Erythroblast (primary cell): ENCODE measurements around the gene SEC14L6.
"Not testable (repeated sequence)": the region's sequence is repeated elsewhere in the genome, so short reads cannot be mapped to it uniquely, and the experiment has no call there.

Source experiments
- DNase-seq, 2 experiments: peaks; one replicate each; lab custom pipeline; 2025; lab: John Stamatoyannopoulos, UW
- GATA1 ChIP-seq: IDR thresholded peaks from 2 replicates; pipeline ENCODE4 v1.6.1; 2011; ENCODE audit warnings: low read depth, mild to moderate bottlenecking, control low read depth, low read length, moderate library complexity
- POLR2A ChIP-seq: IDR thresholded peaks from 2 replicates; pipeline ENCODE4 v1.6.1; 2011; ENCODE audit warnings: mild to moderate bottlenecking, low read length

The SEC14L6 gene

DNA sequence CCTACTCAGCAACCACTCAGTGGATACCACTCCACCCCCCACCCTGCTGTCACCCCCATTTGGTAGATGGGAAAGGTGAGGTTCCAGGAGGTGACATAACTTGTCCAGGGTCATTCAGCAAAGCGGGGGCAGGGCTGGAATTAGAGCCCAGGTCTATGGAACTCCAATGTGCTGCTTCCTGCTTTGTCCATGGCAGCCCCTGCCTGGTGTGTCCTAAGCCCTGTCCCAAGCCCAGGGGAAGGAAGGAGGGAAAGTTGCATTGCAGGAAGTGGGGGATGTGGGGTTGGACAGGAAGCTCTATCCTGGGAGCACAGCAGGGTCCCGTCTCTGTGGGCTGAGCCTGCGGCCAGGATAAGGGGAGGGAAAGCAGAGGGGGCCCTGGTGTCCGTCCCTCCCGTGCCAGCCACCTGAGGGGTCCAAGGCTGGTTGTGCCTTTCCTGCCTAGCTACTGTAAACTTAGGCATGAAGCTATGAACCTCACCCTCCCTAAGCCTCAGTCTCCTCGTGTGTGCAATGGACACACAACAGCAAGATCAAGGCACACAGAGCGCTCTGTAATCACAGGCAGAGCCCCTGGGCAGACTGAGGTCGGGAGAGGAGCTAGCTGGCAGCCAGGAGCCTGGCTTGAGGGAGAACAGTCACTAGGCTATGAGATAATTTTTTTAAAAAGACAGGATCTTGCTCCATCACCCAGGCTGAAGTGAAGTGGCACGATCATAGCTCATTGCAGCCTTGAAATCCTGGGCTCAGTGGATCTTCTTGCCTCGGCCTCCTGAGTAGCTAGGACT, 15.1 kb upstream of the SEC14L6 start:
- DNase-seq: no peak
- TF ChIP-seq POLR2A (no peak), GATA1 (no peak)

DNA sequence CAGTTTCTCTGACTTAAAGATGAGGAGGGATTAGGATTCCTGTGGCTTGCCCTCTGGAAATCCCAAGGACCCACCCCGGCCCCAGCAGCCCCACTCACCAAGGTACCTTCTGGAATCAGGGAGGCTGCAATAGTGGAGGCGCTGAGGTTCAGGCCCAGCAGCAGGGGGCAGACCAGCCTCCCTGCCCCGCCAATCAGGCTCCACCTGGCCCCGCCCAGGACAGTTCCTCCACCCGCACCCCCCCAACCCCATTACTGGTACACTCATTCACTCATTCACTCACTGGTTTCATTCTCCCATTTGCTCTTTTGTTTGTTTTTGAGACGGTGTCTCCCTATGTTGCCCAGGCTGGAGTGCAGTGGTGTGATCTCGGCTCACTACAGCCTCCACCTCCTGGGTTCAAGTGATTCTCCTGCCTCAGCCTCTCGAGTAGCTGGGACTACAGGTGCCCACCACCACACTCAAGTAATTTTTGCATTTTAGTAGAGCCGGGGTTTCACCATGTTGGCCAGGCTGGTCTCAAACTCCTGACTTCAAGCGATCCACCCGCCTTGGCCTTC, 14.2 kb upstream of the SEC14L6 start:
- peak; percentile 44 to 46 for DNase-seq

DNA sequence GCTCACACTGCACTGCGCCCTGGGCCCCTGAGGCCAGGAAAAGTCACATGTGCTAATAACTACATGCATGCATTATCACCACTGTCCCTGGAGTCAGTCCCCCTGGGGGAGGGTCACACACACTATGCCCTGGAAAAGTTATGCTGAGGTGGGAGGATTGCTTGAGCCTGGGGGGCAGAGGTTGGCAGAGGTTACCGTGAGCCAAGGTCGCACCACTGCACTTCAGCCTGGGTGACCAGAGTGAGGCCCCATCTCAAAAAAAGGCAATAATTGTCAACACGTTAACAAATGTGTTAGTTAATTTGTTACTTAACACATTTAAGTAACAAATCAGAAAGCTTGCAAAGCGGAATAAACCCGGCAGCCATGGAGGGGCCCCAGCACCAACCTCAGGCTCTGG, 13.3 kb upstream of the SEC14L6 start:
- no peak for DNase-seq
- TF ChIP-seq GATA1 (no peak), POLR2A (no peak)

DNA sequence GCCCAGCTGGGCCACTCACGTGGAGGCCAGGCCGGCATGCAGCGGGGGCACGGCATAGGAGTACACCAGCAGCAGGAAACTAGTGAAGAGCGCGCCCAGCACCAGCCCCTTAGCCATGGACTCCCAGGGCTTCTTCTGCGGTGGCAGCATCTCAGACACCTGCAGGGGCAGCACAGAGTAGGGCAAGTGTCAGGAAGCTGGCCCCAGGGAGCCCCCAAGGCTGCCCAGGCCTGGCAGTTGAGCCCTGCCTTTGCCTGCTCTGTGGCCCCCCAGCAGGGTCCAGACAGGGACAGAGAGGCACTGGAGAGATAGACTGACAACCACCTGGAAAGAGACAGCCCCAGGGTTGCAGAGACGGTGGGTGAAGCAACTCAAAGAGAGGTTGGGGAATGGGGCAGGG, 10.7 kb upstream of the SEC14L6 start:
- no peak for DNase-seq
- TF ChIP-seq GATA1 (no peak), POLR2A (no peak)

DNA sequence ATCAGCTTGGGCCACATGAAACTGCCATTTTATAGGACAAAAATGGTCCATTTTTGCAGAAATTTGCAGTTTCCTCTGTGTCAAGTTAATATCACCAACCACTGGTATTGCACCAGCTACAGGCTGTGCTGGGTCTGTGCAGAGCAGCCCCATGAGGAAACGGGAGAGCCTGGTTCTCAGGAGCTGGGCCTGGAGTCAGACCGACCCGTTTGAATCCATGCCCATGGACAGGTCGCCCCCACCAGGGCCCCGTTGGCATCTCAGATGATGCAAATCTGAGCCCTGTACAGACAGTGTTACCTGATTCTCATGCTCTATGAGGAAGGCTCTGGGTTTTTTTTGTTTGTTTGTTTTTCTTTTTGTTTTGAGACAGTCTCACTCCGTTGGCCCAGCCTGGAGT, 9.8 kb upstream of the SEC14L6 start:
- TF ChIP-seq POLR2A: no peak
- peak; percentile 34 to 47 for DNase-seq

DNA sequence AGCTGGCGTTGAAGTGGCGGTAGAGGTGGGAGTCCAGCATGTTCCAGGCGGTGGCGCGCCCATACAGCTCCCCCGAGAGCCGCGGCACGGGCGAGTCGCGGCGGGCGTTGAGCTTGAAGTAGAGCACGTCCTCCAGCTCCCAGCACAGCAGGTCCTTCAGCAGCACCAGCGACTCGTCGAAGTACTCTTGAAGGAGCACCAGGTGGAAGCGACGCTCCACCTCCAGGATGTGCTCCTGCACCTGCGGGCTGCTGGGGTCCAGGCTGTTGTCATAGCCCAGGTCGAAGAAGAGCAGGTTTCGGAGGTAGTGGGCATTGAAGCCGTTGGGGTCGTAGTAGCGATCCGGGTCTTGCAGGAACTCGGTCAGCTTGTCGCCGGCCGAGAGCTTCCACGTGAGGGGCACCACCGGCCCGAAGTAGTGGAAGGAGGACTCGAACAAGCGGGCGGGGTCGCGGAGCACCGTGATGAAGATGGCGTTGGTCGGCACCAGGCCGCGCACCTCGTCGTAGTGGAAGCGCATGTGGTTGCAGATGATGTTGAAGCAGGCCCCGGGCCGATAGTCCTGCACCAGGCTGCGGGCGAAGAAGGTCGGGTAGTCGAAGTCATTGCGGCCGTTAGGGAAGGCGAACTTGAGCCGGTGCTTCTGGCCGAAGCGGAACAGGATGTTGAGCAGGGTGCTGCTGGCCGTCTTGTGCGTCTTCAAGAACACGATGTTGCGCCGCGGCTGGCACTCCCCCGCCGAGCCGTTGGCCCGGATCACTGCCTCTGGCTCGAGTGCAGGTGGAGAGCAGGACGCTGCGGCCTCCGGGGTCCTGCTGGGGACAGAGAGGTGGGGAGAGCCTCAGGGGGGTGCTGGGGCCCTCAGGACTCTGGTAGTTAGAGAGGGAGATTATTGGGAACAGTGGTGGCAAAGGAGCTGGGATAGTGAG, 9.0 kb upstream of the SEC14L6 start:
- peak in 1 of 2 experiments; percentile 16 for DNase-seq
- no peak for TF ChIP-seq POLR2A
- no peak for TF ChIP-seq GATA1

DNA sequence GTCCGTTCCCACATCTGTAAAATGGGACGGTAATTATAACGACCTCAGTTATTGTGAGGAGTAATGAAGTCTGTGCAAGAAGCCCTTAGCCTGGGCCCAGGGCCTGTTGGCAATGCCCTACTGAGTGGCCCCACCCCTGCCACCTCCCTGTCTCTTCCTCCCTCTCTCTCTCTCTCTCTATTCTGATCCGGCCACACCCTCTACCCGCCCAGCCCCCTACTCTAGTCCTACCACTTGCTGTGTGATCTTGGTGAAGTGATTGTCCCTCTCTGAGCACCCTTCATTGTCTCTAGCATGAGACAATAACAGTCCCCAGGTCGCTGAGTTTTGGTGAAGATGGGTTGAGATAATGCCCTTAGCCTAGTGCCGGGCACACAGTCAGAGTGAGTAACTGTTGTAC, 7.4 kb upstream of the SEC14L6 start:
- DNase-seq: no peak
- TF ChIP-seq POLR2A (no peak), GATA1 (no peak)

DNA sequence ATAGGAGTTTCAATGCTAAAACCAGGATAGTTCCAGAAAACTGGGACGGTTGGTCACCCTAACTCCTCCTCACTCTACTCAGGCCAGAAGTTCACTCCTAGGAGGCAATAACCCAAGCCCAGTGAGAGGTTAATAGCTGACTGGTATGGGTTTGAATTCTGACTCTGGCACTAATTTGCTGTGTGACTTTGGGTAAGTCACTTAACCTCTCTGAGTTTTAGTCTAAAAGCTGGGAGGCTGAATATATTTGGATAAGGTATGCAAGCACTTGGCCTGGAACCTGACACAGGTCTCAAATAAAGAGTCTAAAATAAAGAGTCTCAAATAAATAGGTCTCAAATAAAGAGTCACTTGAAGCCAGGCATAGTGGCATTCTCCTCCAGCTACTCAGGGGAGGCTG, 6.2 kb upstream of the SEC14L6 start:
- TF ChIP-seq POLR2A (no peak), GATA1 (no peak)
- DNase-seq: no peak

DNA sequence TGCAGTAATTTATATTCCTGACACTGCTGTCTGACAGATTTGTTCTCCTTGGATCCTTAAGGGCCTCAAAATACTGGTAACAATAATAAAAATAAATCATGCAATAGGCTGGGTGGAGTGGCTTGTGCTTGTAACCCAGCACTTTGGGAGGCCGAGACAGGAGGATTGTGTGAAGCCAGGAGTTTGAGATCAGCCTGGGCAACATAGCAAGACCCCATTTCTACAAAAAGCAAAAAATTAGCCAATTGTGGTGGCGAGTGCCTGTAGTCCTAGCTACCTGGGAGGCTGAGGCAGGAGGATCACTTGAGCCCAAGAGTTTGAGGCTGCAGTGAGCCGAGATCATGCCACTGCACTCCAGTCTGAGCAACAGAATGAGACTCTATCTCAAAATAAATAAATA, 5.3 kb upstream of the SEC14L6 start:
- not testable (repeated sequence) for DNase-seq

DNA sequence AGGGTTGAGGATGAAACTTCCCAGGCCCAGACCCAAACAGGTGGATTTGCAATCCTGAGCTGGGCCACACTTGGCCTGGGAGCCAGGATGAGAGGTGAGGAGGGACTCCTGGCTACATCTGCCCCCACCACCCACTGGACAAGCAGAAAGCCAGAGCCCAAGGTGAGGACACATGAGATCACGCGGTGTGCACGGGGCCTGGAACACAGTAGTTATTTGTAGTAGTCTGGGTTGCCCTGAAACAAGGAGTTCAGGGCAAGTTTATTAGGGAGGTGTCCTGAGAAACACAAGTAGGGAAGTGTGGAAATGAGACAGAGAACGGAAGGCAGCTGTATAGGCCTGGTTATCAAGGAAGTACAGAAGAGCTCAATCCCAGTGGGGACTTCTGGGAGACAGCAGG, 647 bp upstream of the SEC14L6 start:
- DNase-seq: no peak

DNA sequence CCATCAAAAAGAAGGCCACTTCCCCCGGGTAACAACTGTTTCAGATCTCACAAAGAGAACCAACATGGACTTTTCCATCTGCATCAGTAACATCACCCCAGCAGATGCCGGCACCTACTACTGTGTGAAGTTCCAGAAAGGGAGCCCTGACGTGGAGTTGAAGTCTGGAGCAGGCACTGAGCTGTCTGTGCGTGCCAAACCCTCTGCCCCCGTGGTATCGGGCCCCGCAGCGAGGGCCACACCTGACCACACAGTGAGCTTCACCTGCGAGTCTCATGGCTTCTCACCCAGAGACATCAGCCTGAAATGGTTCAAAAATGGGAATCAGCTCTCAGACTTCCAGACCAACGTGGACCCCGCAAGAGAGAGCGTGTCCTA, 3.7 kb downstream of the SEC14L6 start:
- TF ChIP-seq POLR2A (no peak), GATA1 (no peak)

More for the DNA sequence above, 647 bp upstream of the SEC14L6 start:
- TF ChIP-seq POLR2A (no peak), GATA1 (no peak)

DNA sequence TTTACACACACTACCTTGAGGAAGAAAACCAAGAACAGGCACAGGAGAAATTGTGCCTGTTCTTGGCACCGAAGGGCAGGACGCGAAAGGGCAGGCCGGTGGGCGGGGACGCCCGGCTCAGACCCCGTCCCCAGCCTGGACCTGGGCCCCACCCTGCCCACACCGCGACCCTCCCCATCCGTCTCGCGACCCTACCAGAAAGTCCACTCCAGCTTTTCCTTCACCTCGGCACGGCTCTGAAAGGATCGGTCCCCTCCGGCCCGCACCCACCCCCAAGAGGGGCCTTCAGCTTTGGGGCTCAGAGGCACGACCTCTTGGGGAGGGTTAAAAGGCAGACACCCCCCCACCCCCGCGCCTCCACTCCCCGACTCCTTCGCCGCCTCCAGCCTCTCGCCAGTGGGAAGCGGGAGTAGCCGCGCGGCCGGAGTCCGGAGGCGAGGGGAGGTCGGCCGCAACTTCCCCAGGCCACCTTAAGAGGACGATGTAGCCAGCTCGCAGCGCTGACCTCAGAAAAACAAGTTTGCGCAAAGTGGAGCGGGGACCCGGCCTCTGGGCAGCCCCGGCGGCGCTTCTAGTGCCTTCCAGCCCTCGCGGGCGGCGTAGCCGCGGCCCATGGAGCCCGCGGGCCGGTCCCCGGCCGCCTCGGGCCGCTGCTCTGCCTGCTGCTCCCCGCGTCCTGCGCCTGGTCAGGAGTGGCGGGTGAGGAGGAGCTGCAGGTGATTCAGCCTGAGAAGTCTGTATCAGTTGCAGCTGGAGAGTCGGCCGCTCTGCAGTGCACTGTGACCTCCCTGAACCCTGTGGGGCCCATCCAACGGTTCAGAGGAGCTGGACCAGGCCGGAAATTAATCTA, 4.4 kb downstream of the SEC14L6 start:
- TF ChIP-seq GATA1 (no peak), POLR2A (no peak)
- peak; percentile 25 to 32 for DNase-seq

More for the DNA sequence above, 3.7 kb downstream of the SEC14L6 start:
- DNase-seq: no peak

DNA sequence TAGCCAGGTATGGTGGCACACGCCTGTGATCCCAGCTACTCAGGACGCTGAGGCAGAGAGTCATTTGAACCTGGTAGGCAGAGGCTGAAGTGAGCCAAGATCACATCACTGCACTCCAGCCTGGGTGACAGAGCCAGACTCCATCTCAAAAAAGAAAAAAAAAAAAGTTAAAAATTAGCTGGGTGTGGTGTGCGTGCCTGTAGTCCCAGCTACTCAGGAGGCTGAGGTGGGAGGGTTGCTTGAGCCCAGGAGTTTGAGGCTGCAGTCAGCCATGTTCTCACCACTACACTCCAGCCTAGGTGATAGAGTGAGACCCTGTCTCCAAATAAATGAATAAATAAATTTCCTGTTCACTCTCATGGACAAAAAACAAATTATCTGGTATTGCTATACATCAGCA, 5.0 kb downstream of the SEC14L6 start:
- DNase-seq: not testable (repeated sequence)
